Measurements from ENCODE around the gene SOD1. TPM values are rescaled to one million over a fixed set of nuclear protein-coding genes. Genes with fewer than 3 reads are reported as not detected.

SOD1 gene
- total RNA-seq, 2 experiments from 2014 or later = 229 to 234 TPM

DNA sequence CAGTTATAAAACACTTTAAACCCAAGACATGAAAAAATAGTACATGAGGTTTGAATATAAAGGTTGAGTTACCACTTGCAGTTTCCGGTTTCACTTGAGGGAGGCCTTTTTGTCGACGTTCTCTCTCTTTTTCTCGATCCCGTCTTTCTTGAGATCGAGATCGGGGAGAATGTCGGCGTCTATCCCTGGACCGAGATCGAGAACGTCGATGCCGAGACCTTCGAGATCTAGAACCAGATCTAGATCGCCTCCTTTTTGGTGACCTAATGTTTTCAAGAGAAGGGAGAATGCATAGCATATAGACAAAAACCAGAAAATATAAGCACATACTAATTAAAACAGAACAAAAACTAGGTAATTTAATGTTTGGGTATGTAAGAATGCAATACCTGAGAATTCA, 33.7 kb downstream of the SOD1 start:
- DNase-seq = no peak
- Mint-ChIP-seq H3K27ac (no peak overlapping the region), H3K9me3 (ENCODE audit: insufficient read depth) (no peaks in the 10 kb centered on the region), H3K4me3 (no peak overlapping the region), H3K36me3 (ENCODE audit: low read depth) (peaks cover 60% of the 10 kb centered on the region), H3K27me3 (ENCODE audit: low read depth) (no peaks in the 10 kb centered on the region), H3K4me1 (ENCODE audit: low read depth) (peaks cover 3% of the 10 kb centered on the region)
- ChIA-PET POLR2A (no interaction called here), CTCF (no interaction called here)
- ATAC-seq = no peak

DNA sequence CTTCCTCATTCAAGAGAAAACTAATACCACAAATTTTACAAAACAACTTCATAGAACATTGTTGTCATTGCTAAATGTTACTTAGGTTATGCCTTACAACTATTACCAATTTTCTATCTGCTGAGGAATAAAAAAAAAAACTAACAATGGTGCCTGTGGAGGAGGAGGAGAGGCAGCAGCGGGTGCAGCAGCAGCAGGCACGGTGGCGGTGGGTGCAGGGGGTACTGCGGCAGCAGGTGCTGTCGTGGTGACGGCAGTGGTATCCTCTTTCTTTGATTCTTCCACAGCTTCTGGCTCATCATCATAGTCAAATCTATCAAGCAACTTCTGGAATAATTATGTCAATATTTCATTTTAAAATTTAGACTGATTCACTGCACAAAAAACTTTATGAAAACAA, 36.9 kb downstream of the SOD1 start:
- Mint-ChIP-seq H3K9me3 (ENCODE audit: insufficient read depth) (no peaks in the 10 kb centered on the region), H3K4me1 (ENCODE audit: low read depth) (peaks cover 3% of the 10 kb centered on the region), H3K27ac (peak overlapping the region; percentile 22), H3K36me3 (ENCODE audit: low read depth) (peaks cover 57% of the 10 kb centered on the region), H3K4me3 (no peak overlapping the region), H3K27me3 (ENCODE audit: low read depth) (no peaks in the 10 kb centered on the region)
- DNase-seq = no peak
- ATAC-seq = no peak
- ChIA-PET POLR2A (no interaction called here), CTCF (interaction anchor here (0.8 kb wide), 1 partner anchor 9 kb away, joined by 3 read pairs; no protein-coding TSS in a partner anchor)

DNA sequence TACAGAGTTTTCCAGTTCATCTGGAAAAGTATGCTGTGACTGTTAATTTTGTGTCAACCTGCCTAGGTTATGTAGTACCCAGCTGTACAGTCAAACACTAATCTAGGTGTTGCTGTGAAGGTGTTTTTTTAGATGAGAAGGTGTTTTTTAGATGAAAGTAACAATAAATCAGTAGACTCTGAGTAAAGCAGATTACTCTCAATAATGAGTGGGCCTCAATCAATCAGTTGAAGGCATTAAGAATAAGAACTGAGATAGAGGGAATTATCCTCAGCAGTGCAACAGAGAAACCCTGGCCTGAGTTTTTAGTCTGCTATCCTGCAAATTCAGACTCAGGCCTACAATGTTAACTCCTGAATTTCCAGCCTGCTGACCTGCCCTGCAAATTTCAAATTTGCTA, 39.0 kb downstream of the SOD1 start:
- Mint-ChIP-seq H3K27me3 (ENCODE audit: low read depth) (no peaks in the 10 kb centered on the region), H3K4me1 (ENCODE audit: low read depth) (peaks cover 3% of the 10 kb centered on the region), H3K27ac (no peak overlapping the region), H3K36me3 (ENCODE audit: low read depth) (peaks cover 59% of the 10 kb centered on the region), H3K9me3 (ENCODE audit: insufficient read depth) (no peaks in the 10 kb centered on the region), H3K4me3 (no peak overlapping the region)
- ChIA-PET CTCF (no interaction called here), POLR2A (no interaction called here)
- ATAC-seq = no peak
- no peak for DNase-seq

DNA sequence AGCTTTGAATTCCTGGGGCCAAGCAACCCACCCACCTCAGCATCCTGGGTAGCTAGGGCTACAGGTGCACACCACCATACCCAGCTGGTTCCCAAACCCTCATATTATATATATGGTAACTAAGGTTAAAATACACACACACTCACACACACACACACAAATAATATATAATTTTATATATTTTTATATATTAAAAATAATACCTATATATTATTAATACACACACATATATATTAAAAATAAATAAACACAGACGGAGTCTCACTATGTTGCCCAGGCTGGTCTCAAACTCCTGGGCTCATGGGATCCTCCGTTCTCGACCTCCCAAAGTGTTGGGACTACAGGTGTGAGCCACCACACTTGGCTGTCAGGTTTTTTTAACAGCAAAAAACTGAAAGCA, 40.5 kb downstream of the SOD1 start:
- Mint-ChIP-seq H3K27ac (no peak overlapping the region), H3K36me3 (ENCODE audit: low read depth) (peaks cover 56% of the 10 kb centered on the region), H3K4me3 (no peak overlapping the region), H3K9me3 (ENCODE audit: insufficient read depth) (no peaks in the 10 kb centered on the region), H3K27me3 (ENCODE audit: low read depth) (no peaks in the 10 kb centered on the region), H3K4me1 (ENCODE audit: low read depth) (peaks cover 3% of the 10 kb centered on the region)
- CTCF ChIA-PET = no interaction called here
- POLR2A ChIA-PET = no interaction called here
- DNase-seq (no peak), ATAC-seq (no peak)

DNA sequence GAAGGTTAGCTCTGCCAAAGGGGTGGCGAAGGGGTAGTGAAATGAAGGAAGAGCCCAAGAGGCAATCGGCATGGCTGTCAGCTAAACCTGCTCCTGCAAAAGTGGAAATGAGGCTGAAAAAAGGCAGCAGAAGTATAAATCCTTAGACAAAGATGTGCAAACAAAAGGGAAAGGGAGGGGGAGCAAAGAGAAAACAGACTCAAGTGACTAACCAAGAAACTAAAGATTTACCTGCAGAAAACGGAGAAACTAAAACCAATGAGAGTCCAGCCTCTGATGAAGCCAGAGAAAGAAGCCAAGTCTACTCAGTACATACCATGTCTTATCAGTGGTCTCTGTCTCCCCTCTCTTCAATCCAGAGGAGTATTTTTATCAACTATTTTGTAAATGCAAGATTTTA, 47.1 kb downstream of the SOD1 start:
- CTCF ChIA-PET = no interaction called here
- H3K9me3 Mint-ChIP-seq (ENCODE audit: insufficient read depth) = no peaks in the 10 kb centered on the region
- H3K27ac Mint-ChIP-seq = no peak overlapping the region
- DNase-seq (no peak), ATAC-seq (no peak)
- H3K4me3 Mint-ChIP-seq = no peak overlapping the region
- peaks cover 19% of the 10 kb centered on the region for H3K4me1 Mint-ChIP-seq (ENCODE audit: low read depth)
- no peaks in the 10 kb centered on the region for H3K27me3 Mint-ChIP-seq (ENCODE audit: low read depth)
- H3K36me3 Mint-ChIP-seq (ENCODE audit: low read depth) = peaks cover 27% of the 10 kb centered on the region
- POLR2A ChIA-PET = interaction anchor here (0.7 to 0.9 kb wide), 2 partner anchors 17 to 25 kb away, joined by 3 to 4 read pairs; no protein-coding TSS in a partner anchor

DNA sequence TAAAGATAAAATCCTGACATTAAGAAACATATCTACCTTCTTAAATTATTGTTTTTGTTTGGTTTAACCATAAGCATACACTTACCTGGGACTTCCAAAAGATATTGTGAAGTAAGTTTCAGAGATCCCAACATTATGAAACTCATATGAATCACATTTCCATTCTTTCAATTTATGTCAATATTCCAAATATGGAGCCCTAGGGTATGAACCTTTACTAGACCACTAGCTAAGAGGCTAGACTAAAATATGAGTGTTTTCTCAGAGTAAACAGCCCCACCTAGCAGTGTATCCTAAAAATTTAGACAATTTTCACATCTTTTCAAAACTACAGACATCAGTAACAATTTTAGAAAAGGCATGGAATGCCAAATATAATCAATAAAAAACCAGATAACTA, 48.0 kb downstream of the SOD1 start:
- no peak for DNase-seq
- ChIA-PET POLR2A (no interaction called here), CTCF (interaction anchor here (0.6 kb wide), 1 partner anchor 240 kb away, joined by 3 read pairs; no protein-coding TSS in a partner anchor)
- Mint-ChIP-seq H3K27me3 (ENCODE audit: low read depth) (no peaks in the 10 kb centered on the region), H3K9me3 (ENCODE audit: insufficient read depth) (no peaks in the 10 kb centered on the region), H3K36me3 (ENCODE audit: low read depth) (peaks cover 21% of the 10 kb centered on the region), H3K4me3 (no peak overlapping the region), H3K27ac (no peak overlapping the region), H3K4me1 (ENCODE audit: low read depth) (peaks cover 19% of the 10 kb centered on the region)
- ATAC-seq = no peak

DNA sequence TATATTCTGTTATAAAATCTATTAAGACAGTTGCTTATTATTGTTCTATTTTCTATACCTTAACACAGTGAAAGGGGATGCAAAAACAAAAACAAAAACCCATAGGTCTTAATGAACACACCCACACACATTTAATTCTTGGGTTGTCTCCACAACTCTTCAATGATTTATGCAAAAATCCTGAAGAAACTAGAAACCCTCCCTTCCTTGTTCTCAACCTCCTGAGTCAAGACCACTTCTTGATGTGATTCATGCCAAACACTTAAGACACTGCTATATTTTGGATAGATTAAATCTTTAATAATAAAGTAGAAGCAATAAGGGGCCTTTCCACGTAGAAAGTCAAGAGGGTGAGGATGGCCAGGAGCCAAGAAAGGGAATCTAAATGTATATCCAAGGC, 49.0 kb downstream of the SOD1 start:
- no peak for ATAC-seq

DNA sequence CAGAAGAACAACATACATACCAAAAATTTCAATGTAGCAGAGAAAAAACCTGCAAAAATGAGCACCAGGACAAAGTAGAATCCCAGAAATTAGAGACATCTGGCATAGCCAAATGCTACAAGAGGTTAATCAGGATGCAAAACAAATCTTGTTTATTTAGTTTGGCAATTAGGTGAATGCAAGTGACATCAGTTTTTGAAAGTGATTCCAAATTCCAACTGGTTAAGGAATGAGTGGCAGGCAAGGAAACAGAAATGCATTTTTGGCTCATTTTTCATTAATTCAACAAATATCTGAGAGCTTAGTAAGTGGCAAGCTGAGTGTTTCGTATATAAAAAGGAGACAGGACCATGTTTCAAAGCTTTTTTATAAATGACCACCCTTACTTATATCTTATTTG, 51.1 kb downstream of the SOD1 start:
- POLR2A ChIA-PET = no interaction called here
- CTCF ChIA-PET = no interaction called here
- DNase-seq = no peak
- Mint-ChIP-seq H3K4me1 (ENCODE audit: low read depth) (peaks cover 37% of the 10 kb centered on the region), H3K4me3 (no peak overlapping the region), H3K27ac (no peak overlapping the region), H3K27me3 (ENCODE audit: low read depth) (no peaks in the 10 kb centered on the region), H3K9me3 (ENCODE audit: insufficient read depth) (no peaks in the 10 kb centered on the region), H3K36me3 (ENCODE audit: low read depth) (peaks cover 6% of the 10 kb centered on the region)
- no peak for ATAC-seq

More for the DNA sequence above, 49.0 kb downstream of the SOD1 start:
- no peak for DNase-seq
- POLR2A ChIA-PET = interaction anchor here (0.7 kb wide), 1 partner anchor 20 kb away, joined by 3 read pairs; no protein-coding TSS in a partner anchor
- H3K4me3 Mint-ChIP-seq = no peak overlapping the region
- no peaks in the 10 kb centered on the region for H3K9me3 Mint-ChIP-seq (ENCODE audit: insufficient read depth)
- no peak overlapping the region for H3K27ac Mint-ChIP-seq
- H3K36me3 Mint-ChIP-seq (ENCODE audit: low read depth) = peaks cover 13% of the 10 kb centered on the region
- CTCF ChIA-PET = no interaction called here
- H3K4me1 Mint-ChIP-seq (ENCODE audit: low read depth) = peaks cover 25% of the 10 kb centered on the region
- no peaks in the 10 kb centered on the region for H3K27me3 Mint-ChIP-seq (ENCODE audit: low read depth)

DNA sequence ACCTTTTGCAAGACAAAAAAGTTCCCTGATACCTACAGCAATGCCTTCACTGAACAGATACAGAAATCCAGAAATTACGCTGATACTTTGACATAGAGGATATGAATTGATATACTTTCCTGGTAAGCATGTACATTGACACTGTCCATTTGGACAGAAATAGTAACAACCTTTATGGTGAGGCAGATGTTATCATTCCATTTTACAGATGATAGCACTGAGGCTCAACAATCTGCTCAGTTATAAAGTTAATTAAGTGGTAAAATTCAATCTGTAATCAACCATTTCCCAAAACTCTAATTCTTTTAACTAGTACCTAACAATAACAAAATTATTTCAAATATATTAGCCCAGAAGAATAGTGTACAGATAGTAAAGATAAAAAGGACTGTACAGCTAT, 51.8 kb downstream of the SOD1 start:
- Mint-ChIP-seq H3K27me3 (ENCODE audit: low read depth) (no peaks in the 10 kb centered on the region), H3K36me3 (ENCODE audit: low read depth) (peaks cover 6% of the 10 kb centered on the region), H3K9me3 (ENCODE audit: insufficient read depth) (no peaks in the 10 kb centered on the region), H3K4me1 (ENCODE audit: low read depth) (peaks cover 37% of the 10 kb centered on the region), H3K27ac (no peak overlapping the region), H3K4me3 (no peak overlapping the region)
- no peak for ATAC-seq
- ChIA-PET CTCF (no interaction called here), POLR2A (no interaction called here)
- DNase-seq = no peak

DNA sequence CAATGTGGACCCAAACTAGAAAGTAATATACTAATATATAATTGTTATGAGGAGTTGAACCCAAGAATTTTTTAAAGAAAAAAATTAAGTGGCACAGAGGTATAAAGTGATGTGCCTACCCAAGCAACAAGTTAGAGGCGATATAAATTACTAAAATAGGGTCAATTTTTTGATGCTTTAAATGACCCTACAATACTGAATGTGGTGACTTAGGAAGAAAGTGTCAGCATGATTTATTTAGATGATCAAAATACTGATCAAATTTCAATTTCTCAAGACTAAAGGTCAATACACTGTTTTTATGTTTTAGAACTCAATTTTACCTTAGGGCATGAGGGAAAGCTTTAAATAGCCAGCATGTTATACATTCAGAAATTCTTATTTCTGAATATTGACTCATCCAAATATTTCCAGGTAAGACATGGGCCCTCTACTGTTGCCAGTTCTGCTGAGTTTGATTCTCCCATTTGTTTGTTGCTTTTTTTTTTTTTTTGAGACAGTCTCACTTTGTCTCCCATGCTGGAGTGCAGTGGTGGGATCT, 52.3 kb downstream of the SOD1 start:
- Mint-ChIP-seq H3K36me3 (ENCODE audit: low read depth) (peaks cover 6% of the 10 kb centered on the region), H3K4me3 (no peak overlapping the region), H3K4me1 (ENCODE audit: low read depth) (peaks cover 36% of the 10 kb centered on the region), H3K9me3 (ENCODE audit: insufficient read depth) (no peaks in the 10 kb centered on the region), H3K27me3 (ENCODE audit: low read depth) (no peaks in the 10 kb centered on the region), H3K27ac (no peak overlapping the region)
- DNase-seq (no peak), ATAC-seq (no peak)
- ChIA-PET POLR2A (no interaction called here), CTCF (no interaction called here)

DNA sequence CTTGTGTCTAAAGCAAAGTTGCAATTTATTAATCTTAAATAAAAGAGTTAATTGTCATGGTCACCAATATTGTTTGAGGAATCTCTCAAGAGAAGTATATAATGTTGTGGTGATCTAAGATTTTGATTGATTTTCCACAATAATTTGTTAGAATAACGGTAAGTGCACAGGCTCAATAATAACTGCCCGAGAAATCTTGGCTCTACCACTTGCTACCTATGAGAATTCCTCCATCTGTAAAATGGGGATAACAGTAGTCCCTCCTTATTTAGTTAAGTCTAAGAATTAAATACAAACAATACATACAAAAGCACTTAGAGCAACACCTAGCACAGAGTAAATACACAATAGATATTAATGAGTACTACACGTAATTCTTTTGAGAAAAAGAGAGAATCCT, 53.6 kb downstream of the SOD1 start:
- Mint-ChIP-seq H3K9me3 (ENCODE audit: insufficient read depth) (no peaks in the 10 kb centered on the region), H3K4me1 (ENCODE audit: low read depth) (peaks cover 38% of the 10 kb centered on the region), H3K36me3 (ENCODE audit: low read depth) (peaks cover 4% of the 10 kb centered on the region), H3K27ac (no peak overlapping the region), H3K27me3 (ENCODE audit: low read depth) (no peaks in the 10 kb centered on the region), H3K4me3 (no peak overlapping the region)
- POLR2A ChIA-PET = no interaction called here
- DNase-seq (no peak), ATAC-seq (no peak)
- CTCF ChIA-PET = no interaction called here

DNA sequence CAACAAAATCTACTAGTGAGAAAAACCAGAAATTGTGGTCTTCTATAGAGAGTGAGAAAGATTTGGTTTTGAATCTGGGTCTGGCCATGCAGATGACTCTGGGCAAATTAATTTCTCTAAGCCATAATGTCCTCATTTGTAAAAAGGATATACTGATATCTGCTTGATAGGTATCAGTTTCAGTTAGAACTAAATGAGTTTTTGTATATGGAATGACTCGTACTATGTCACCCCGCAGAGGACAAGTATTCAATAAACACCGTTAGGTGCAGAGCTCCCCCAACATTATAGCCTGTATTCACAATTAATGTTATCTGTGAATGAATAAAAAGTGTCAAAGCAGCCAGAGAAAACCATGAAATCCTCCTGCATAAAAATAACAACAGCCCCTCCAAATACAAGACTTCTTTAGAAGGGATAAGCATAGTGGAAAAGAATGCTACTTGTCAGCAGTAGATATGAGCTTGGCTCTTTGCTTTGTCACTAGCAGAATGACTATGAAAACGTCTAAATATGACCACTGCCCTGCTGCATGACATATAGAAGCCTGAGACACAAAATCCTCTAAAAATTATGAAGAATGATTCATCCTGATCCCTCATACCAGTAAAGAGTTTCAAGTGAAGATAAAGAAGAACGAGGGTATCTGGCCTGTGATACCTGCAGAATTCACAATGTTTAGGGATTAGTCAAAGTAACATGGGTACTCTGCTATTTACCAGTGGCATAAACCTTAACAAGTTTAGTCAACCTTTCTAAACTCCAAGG, 54.7 kb downstream of the SOD1 start:
- Mint-ChIP-seq H3K4me3 (no peak overlapping the region), H3K27me3 (ENCODE audit: low read depth) (no peaks in the 10 kb centered on the region), H3K36me3 (ENCODE audit: low read depth) (peaks cover 9% of the 10 kb centered on the region), H3K4me1 (ENCODE audit: low read depth) (peaks cover 38% of the 10 kb centered on the region), H3K9me3 (ENCODE audit: insufficient read depth) (no peaks in the 10 kb centered on the region), H3K27ac (no peak overlapping the region)
- no peak for ATAC-seq
- DNase-seq = no peak
- ChIA-PET POLR2A (interaction anchor here (1.0 kb wide), 1 partner anchor 17 kb away, joined by 3 read pairs; no protein-coding TSS in a partner anchor), CTCF (no interaction called here)
